HEK293T (cell line): Measurements from ENCODE around the gene DNAJC10.

ENCODE experiments used
- ARNT ChIP-seq: fragments of 450-650 bp; IDR thresholded peaks from 2 replicates; pipeline ENCODE4 v1.6.1; 2017; ENCODE audit warnings: mild to moderate bottlenecking
- BHLHE40 ChIP-seq: fragments of 450-650 bp; IDR thresholded peaks from 2 replicates; pipeline ENCODE4 v1.6.1; 2016; ENCODE audit warnings: mild to moderate bottlenecking, moderate library complexity, borderline replicate concordance
- ELF4 ChIP-seq: fragments of 450-650 bp; IDR thresholded peaks from 2 replicates; pipeline ENCODE4 v1.6.1; 2017; ENCODE audit warnings: antibody characterized with exemption
- FOXK2 ChIP-seq: fragments of 450-650 bp; IDR thresholded peaks from 2 replicates; pipeline ENCODE4 v1.6.1; 2016; ENCODE audit warnings: mild to moderate bottlenecking
- FOXM1 ChIP-seq: fragments of 450-650 bp; IDR thresholded peaks from 2 replicates; pipeline ENCODE4 v1.6.1; 2017; ENCODE audit warnings: mild to moderate bottlenecking, borderline replicate concordance
- PKNOX1 ChIP-seq: fragments of 450-650 bp; IDR thresholded peaks from 2 replicates; pipeline ENCODE4 v1.6.1; 2016
- SP1 ChIP-seq: fragments of 450-650 bp; IDR thresholded peaks from 2 replicates; pipeline ENCODE4 v1.6.1; 2017
- SUZ12 ChIP-seq: fragments of 450-650 bp; IDR thresholded peaks from 2 replicates; pipeline ENCODE4 v1.6.1; 2016; ENCODE audit warnings: mild to moderate bottlenecking
- TARDBP ChIP-seq: fragments of 450-650 bp; IDR thresholded peaks from 2 replicates; pipeline ENCODE4 v1.6.1; 2016

GRCh38 chr2:182822733-182823132 is 106.7 kb downstream of the DNAJC10 start:
- TF ChIP-seq FOXK2 (no peak), TARDBP (no peak), BHLHE40 (no peak), SP1 (no peak), PKNOX1 (no peak), ARNT (no peak), SUZ12 (no peak), ELF4 (no peak), FOXM1 (no peak)
